HG03097 (cell line): ENCODE results near the gene DCC.

Source experiments
- ATAC-seq: cut with Tn5 transposase; IDR thresholded peaks from one replicate; pipeline ENCODE4 v1.9.1; 2021; ENCODE audit not compliant: unreplicated experiment, low FRiP score

DCC gene

DNA sequence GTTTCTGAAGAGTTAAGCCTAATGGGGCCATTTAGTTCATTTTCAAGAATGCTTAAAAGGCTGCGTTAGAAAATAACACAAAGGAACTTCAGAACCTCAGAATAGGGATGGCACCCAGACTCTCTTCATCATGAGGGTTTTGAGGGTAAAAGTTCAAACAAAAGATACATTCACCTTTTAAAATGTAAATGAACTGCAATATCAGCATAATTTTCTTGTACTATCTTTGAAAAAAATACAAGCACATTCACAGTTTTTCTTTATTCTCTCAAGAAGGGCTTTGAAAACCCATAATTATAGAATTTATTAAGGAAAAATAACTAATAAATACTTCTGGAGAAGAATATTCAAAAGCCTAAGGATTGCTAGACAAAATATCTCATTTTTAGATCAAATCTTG, 791.0 kb downstream of the DCC start:
- no peak for ATAC-seq

GRCh38 chr18:53134711-53135110, 794.7 kb downstream of the DCC start:
- ATAC-seq, result no peak

DNA sequence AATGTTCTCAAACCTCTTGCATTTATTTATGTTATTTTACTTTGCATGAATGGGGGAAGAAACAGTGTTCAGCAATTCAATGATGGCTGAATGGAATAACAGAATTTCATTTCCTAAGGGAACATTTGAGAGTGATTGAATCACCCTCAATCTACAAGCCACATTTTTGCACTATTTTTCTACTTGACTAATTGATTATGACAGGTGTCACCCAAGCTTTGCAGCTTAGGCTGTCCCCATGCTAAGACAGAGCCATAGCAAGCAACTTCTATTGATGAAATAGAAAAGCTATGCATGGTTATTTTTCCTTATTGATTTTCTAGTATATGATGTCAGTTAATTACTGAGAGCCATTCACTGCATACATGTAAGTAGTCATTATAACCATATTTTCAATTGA, 795.7 kb downstream of the DCC start:
- no peak for ATAC-seq

DNA sequence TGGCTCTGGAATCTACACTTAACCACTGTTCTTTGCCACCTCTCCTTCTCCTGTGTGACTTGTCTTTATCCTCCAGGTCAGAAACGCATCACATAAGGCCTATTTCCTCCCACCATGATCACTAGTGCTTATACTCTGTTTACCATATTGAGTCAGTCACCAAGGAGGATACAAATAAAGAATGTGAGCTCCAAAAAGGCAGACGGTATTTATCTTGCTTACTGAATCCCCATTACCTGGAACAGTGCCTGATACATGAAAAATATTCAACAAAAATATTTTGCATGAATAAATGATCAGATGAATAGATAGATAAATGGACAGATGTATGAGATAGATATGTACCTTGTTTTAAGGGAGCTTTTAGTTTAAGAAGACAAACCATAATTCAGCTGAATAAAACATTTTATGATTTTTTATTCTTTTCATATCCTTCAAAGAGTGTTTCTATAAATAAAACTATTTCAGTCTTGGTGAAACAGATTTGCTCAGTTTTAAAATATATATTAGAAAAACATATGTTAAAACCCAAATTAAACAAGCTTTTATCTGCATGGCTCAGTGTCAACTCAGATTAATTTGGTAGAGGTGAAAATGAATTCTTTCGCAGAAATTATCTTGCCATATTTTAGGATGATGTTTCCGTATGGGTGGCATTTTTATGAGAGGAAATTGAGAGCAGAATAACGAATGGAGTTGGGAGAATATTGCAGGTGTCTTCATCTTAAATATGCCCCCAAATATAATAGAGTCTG, 799.9 kb downstream of the DCC start:
- ATAC-seq, result no peak

- ATAC-seq, result no peak
Observed at GRCh38 chr18:53142005-53142404, 802.0 kb downstream of the DCC start.

DNA sequence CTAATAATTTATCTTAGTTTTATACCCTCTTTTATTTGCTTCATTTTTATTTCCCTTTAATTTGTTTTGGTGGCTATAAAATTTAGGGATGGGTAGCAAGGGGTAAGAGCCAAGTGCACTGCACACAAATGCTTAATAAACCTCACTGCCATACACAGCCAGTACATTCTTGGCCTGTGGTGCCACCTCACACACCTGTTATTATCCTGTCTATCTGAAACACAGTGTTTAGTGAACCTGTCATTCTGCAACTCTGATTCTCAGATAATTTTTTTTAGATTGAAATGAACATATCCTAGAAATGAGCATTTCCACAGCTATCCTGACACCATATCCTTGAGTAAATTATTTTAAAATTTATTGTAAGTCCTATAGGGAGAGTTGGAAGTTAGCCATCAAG, 807.5 kb downstream of the DCC start:
- no peak for ATAC-seq

GRCh38 chr18:53148123-53148522, 808.1 kb downstream of the DCC start:
- ATAC-seq, result no peak

DNA sequence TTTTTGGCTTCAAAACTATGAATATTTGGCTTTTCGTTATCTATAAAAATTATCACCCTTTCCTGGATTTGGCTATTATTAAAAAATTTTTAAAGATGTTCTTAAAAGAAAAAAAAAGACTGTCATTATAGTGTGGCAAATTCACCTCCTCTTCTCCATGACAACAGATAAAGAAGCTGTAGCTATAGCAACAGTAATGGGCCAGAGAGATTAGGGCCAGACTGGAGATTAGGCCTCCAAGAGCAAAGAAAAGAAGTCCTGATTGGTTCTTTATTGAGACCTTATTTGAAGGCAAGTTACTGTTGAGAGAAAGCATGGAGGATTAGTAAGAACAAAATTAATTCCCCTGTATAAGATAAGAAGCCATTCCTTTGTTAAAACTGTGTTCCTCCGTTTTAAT, 812.5 kb downstream of the DCC start:
- no peak for ATAC-seq

DNA sequence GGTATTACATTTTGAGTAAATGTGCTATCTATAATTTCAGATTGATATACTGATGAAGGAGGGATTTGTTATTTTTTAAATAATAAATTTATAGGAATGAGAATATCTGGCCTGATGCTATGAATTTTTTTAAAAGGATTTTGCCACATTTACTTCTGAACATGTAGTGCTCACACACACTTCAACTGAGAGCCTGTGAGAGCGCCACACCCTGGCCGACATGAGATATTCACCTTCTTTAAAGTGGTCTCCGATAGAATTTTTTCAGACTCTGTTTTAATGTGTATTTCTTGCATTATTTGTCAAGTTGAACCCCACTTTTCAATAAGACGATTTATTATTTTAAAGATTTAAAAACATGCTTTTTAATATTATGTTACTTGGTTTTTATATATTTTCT, 813.3 kb downstream of the DCC start:
- ATAC-seq, result no peak

DNA sequence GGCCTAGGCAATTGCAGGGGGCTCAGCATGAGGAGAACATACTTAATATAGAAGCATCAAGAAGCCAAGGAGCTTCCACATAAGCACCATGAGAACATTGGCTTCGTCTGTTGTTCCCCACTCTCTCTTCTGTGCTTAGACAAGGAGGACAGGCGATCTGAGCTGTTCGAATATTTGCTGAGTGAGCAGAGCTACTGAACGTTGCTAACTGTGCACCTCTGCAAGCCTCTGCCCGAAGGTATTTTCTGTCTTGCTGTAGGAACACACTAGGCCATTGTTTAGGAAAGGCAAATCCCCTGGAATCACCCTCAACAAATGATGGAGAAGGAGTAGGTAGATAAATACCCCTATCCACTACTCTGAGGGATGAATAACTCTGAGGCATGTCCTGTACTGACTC, 813.8 kb downstream of the DCC start:
- ATAC-seq, result no peak

GRCh38 chr18:53165770-53166169, 825.8 kb downstream of the DCC start:
- no peak for ATAC-seq

DNA sequence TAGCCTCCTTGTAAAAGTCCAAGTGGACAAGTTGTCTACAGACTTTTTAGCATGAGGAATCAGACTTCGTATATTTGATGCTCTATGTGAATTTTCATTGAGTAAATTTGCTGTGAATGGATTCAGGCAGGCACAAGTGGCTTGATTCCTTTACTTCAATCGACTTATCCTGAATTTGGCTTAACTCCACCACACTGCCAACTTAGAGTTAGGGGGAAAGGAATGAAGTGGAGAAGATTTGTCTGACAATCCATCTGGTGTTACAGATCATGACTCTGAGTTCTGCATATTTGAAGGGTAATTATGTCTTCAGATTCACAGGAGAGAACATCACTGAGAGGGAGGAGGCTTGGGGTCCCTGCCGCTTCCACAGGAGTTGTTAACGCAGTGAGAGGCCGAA, 829.3 kb downstream of the DCC start:
- no peak for ATAC-seq

- no peak for ATAC-seq
Observed at GRCh38 chr18:53191634-53192033, 851.6 kb downstream of the DCC start.

DNA sequence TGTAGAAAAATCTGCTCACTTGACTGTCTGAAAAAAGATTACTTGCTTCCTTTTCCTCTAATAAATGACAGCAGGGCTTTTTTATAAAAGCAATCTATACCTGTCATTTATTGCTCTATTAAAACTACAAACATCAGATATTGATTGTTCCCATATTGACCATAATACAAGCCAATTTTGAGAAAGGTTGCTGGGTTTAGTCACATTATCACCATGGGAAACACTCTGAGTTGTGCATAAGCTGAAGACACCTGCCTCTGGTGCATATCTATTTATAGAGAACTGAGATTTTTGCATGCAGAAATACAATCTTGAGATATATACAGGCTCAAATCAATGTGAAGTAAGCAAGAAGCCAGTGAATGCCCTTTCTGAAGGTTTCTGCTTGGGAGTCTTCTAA, 853.9 kb downstream of the DCC start:
- no peak for ATAC-seq

DNA sequence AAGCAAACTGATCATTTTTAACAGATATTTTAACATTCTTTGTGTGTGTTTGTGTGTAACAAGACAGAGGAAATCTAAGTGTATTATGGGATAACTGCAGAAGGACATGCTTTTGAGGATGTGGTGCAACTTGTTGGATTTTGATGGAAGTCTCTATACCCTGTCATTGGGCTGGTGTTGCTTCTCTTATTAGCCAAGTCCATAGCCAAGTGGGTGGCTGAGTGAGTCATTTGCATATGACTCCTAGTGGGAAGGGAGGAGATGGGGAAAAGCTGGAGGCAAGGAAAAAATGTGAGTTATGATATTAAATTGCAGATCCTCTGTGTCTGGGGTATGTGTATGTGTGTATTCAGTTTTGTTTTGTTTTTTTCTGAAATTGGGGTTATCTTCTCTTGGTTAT, 879.9 kb downstream of the DCC start:
- ATAC-seq, result no peak

GRCh38 chr18:53224128-53224778, 884.3 kb downstream of the DCC start:
- no peak for ATAC-seq

GRCh38 chr18:53225567-53226325, 885.7 kb downstream of the DCC start:
- no peak for ATAC-seq

DNA sequence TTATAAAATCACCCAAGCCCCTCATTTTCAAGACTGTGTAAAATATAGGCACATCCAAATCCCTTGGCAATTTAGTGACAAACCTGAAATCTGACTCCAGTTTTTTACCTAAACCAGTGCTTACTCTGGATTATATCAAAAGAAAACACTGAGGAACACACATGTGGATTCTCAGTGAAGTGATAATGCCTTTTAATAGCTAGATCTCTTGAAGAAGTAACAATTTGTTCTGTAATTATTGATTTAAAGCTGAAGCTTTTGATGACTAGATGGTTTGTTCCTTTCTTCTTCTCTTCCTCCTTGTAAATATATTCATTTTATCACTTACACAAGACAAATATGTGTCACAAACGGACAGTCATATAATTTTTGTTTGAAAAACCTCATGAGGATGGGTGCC, 894.6 kb downstream of the DCC start:
- ATAC-seq, result no peak

DNA sequence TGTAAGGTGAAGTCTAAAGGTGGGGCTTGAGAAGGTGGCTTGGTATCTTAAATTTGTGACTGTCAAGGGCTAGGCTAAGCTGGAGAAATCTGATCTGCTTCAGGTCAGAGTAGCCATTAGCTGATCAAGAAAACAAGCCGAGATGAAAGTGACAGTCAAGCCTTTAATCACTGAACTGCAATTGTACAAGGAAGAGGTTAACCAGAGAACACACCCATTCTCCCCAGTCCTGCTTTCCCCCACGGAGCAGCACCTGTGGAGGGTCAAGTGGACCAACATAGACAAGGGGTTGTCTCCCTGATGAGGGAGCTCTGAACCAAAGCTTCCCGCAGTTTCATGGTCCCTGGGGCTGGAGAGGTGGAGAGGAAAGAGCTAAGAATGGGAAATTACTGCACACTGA, 901.2 kb downstream of the DCC start:
- no peak for ATAC-seq

DNA sequence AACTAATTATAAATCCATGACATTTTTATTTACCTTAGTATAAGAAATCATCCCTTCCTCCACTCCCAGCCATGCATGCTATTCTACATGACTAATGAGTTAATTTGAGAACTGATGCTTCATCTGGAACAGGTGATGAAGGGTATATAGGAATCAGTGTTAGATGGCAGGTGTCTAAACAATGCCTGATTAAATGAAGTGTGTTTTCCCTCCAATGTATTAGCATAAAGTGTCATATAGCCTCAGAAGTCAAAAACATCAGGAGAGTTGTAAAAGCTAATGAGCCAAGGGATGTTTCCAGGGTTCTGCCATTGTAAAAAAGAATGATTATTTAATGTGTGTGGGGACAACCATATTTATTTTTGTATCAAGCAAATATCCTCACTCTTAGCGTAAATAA, 913.8 kb downstream of the DCC start:
- no peak for ATAC-seq

DNA sequence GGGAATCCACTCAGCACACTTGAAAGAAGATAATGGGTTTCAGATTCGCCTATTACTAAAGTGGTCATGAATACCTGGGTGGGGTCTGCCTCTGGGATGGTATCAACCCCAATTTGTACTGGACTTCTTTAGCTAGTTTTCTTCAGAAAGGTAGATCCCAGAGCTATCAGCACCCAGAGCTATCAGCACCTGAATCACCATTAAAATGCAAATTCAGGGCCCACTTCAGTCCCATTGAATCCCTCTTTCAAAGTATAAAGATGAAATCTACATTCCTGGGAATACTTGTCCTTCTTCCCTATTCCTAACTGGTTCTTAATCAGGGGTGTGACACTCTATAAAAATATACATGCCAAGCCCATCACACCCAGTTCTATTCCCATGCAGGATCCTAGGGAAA, 914.3 kb downstream of the DCC start:
- no peak for ATAC-seq

- no peak for ATAC-seq
Observed at GRCh38 chr18:53261241-53261640, 921.2 kb downstream of the DCC start.
